H1 (cell line): ENCODE results near the gene SPATA13. TPM values are rescaled to one million over a fixed set of nuclear protein-coding genes. Genes with fewer than 3 reads are reported as not detected.

Experiments used
- CTCF ChIA-PET: fragments of 300-600 bp; sonication (Branson Sonifier 250); formaldehyde crosslinking; loops from one replicate; lab custom pipeline; 2021; ENCODE audit not compliant: partially characterized antibody; lab: Charles Lee
- POLR2A ChIA-PET: fragments of 300-600 bp; sonication (Branson Sonifier 250); formaldehyde crosslinking; loops from one replicate; lab custom pipeline; 2021; ENCODE audit warnings: inconsistent platforms; ENCODE audit not compliant: partially characterized antibody; lab: Charles Lee
- DNase-seq, 2 experiments: peaks; one replicate each; pipeline versions ENCODE4 v3.0.0 to v3.0.0-alpha.2; 2010 to 2022; ENCODE audit warnings: low spot score in 2 of 2, low read depth in 1 of 2, mixed read lengths in 1 of 2
- FAIRE-seq: peaks from 2 replicates; lab custom pipeline; 2011; peaks lifted over from hg19 to GRCh38; lab: Jason Lieb, UNC
- H2AFZ ChIP-seq: 2 replicates; pipeline ENCODE4 v1.8.1; 2012; ENCODE audit warnings: low read length, inconsistent platforms
- H2AK5ac ChIP-seq: 2 replicates; pipeline ENCODE4 v1.6.1; 2013; ENCODE audit warnings: low read depth, low read length
- H2BK120ac ChIP-seq: replicated peaks from 2 replicates; pipeline ENCODE3; 2013; ENCODE audit warnings: low read depth, low read length, inconsistent platforms
- H2BK12ac ChIP-seq: 2 replicates; pipeline ENCODE4 v1.6.1; 2013; ENCODE audit warnings: low read depth, low read length
- H2BK15ac ChIP-seq: 2 replicates; pipeline ENCODE4 v1.6.1; 2013; ENCODE audit warnings: low read length
- H2BK20ac ChIP-seq: 2 replicates; pipeline ENCODE4 v1.6.1; 2013; ENCODE audit warnings: low read length
- H2BK5ac ChIP-seq: 2 replicates; pipeline ENCODE4 v1.6.1; 2013; ENCODE audit warnings: low read depth, low read length
- H3K14ac ChIP-seq: 2 replicates; pipeline ENCODE4 v1.6.1; 2013; ENCODE audit warnings: inconsistent platforms; ENCODE audit not compliant: insufficient read length
- H3K18ac ChIP-seq: 2 replicates; pipeline ENCODE4 v1.6.1; 2013; ENCODE audit warnings: low read length; ENCODE audit errors: extremely low read depth
- H3K23ac ChIP-seq: 2 replicates; pipeline ENCODE4 v1.6.1; 2013; ENCODE audit warnings: inconsistent platforms; ENCODE audit not compliant: insufficient read length
- H3K23me2 ChIP-seq: 2 replicates; pipeline ENCODE4 v1.6.1; 2013; ENCODE audit warnings: low read depth, low read length
- H3K27ac ChIP-seq: 2 replicates; pipeline ENCODE4 v1.6.1; 2011; ENCODE audit warnings: low read depth, low read length, inconsistent platforms
- H3K27me3 ChIP-seq, 4 experiments: replicated peaks in 1 of 4; 1 replicate in 1 of 4; 2 replicates in 3 of 4; pipeline versions ENCODE4 v1.6.1 to v1.8.1; 2011 to 2013; ENCODE audit warnings: low read length in 3 of 4, mild to moderate bottlenecking in 3 of 4, inconsistent platforms in 2 of 4, mixed read lengths in 2 of 4, moderate library complexity in 1 of 4; ENCODE audit not compliant: control insufficient read depth in 3 of 4, insufficient read depth in 3 of 4; ENCODE audit errors: extremely low read depth in 1 of 4
- H3K36me3 ChIP-seq, 4 experiments: 2 replicates each; pipeline versions ENCODE4 v1.6.1 to v1.8.1; 2011 to 2013; ENCODE audit warnings: mild to moderate bottlenecking in 4 of 4, low read length in 3 of 4, moderate library complexity in 2 of 4, control low read depth in 1 of 4, inconsistent platforms in 1 of 4; ENCODE audit not compliant: insufficient read depth in 4 of 4, control insufficient read depth in 2 of 4
- H3K4ac ChIP-seq: replicated peaks from 2 replicates; pipeline ENCODE3; 2013; ENCODE audit warnings: low read length, low read depth, mixed read lengths, inconsistent platforms; ENCODE audit not compliant: insufficient read length
- H3K4me1 ChIP-seq, 4 experiments: replicated peaks in 1 of 4; 1 replicate in 1 of 4; 2 replicates in 3 of 4; pipeline versions ENCODE4 v1.6.1 to v1.8.1; 2011 to 2013; ENCODE audit warnings: low read length in 3 of 4, inconsistent platforms in 2 of 4, mixed read lengths in 1 of 4; ENCODE audit not compliant: insufficient read depth in 4 of 4, control insufficient read depth in 3 of 4
- H3K4me2 ChIP-seq, 2 experiments: 2 replicates each; pipeline versions ENCODE4 v1.6.1 to v1.8.1; 2011 to 2013; ENCODE audit warnings: low read depth in 2 of 2, low read length in 2 of 2, control low read depth in 1 of 2, inconsistent platforms in 1 of 2, mild to moderate bottlenecking in 1 of 2; ENCODE audit not compliant: insufficient read depth in 1 of 2
- H3K4me3 ChIP-seq, 4 experiments: fragments of 200-600, 300-600 bp in 1 of 4; sonication (generic), shearing (Covaris generic), sonication (Bioruptor Twin) in 1 of 4; 2 replicates each; pipeline versions ENCODE4 v1.5.1 to v1.8.1; 2011 to 2016; ENCODE audit warnings: low read length in 4 of 4, low read depth in 3 of 4, control low read depth in 2 of 4, inconsistent platforms in 2 of 4, mild to moderate bottlenecking in 2 of 4, mixed read lengths in 1 of 4, moderate library complexity in 1 of 4; ENCODE audit not compliant: insufficient read depth in 2 of 4; ENCODE audit errors: extremely low read depth in 1 of 4
- H3K56ac ChIP-seq: replicated peaks from 2 replicates; pipeline ENCODE3; 2013; ENCODE audit warnings: low read depth, mild to moderate bottlenecking, mixed read lengths, low read length, inconsistent platforms; ENCODE audit not compliant: insufficient read length
- H3K79me1 ChIP-seq: 2 replicates; pipeline ENCODE4 v1.6.1; 2013; ENCODE audit warnings: low read depth, low read length, control low read depth
- H3K79me2 ChIP-seq, 2 experiments: 2 replicates each; pipeline versions ENCODE4 v1.6.1 to v1.8.1; 2012 to 2013; ENCODE audit warnings: low read length in 2 of 2, mild to moderate bottlenecking in 2 of 2, inconsistent platforms in 1 of 2; ENCODE audit not compliant: insufficient read depth in 2 of 2, control insufficient read depth in 1 of 2
- H3K9ac ChIP-seq, 4 experiments: replicated peaks in 1 of 4; 1 replicate in 1 of 4; 2 replicates in 3 of 4; pipeline versions ENCODE4 v1.6.1 to v1.8.1; 2011 to 2013; ENCODE audit warnings: low read depth in 3 of 4, low read length in 3 of 4, control low read depth in 2 of 4, mild to moderate bottlenecking in 2 of 4, moderate library complexity in 2 of 4, inconsistent platforms in 1 of 4; ENCODE audit errors: extremely low read depth in 1 of 4
- H3K9me3 ChIP-seq, 2 experiments: 2 replicates each; pipeline versions ENCODE4 v1.6.1 to v1.8.1; 2012 to 2013; ENCODE audit warnings: mild to moderate bottlenecking in 2 of 2, moderate library complexity in 2 of 2, control low read depth in 1 of 2, inconsistent platforms in 1 of 2, low read depth in 1 of 2, low read length in 1 of 2, mixed read lengths in 1 of 2; ENCODE audit not compliant: insufficient read depth in 2 of 2
- H4K20me1 ChIP-seq, 2 experiments: replicated peaks in 1 of 2; 2 replicates each; pipeline versions ENCODE3 to v1.8.1; 2011 to 2013; ENCODE audit warnings: inconsistent platforms in 2 of 2, low read length in 2 of 2, mild to moderate bottlenecking in 1 of 2; ENCODE audit not compliant: insufficient read depth in 2 of 2, control insufficient read depth in 1 of 2
- H4K5ac ChIP-seq: 2 replicates; pipeline ENCODE4 v1.6.1; 2013; ENCODE audit warnings: low read length, low read depth, mixed read lengths, inconsistent platforms; ENCODE audit not compliant: insufficient read length
- H4K8ac ChIP-seq: 2 replicates; pipeline ENCODE4 v1.8.0; 2013; ENCODE audit warnings: mild to moderate bottlenecking, moderate library complexity, low read length, inconsistent platforms; ENCODE audit not compliant: insufficient read depth; ENCODE audit errors: extremely low read depth
- H4K91ac ChIP-seq: replicated peaks from 2 replicates; pipeline ENCODE3; 2013; ENCODE audit warnings: low read length, mixed read lengths, inconsistent platforms; ENCODE audit not compliant: insufficient read length
- POLR2AphosphoS5 ChIP-seq: IDR thresholded peaks from 2 replicates; pipeline ENCODE4 v1.6.1; 2011; ENCODE audit warnings: low read depth, low read length
- WGBS, 2 experiments: shearing (Covaris generic) in 1 of 2; methylation state at CpG; one replicate each; pipeline versions ENCODE4 v1.1.6 to v1.1.7; 2013 to 2015; ENCODE audit warnings: low lambda C conversion rate in 2 of 2, mixed read lengths in 2 of 2, inconsistent platforms in 1 of 2, low coverage in 1 of 2, missing lambda C conversion rate in 1 of 2; ENCODE audit not compliant: insufficient replicate concordance in 2 of 2, insufficient coverage in 1 of 2, insufficient read length in 1 of 2; ENCODE audit errors: extremely low coverage in 1 of 2, missing lambda C conversion rate in 1 of 2; 5-methylcytosine and 5-hydroxymethylcytosine counted together
- polyA plus RNA-seq, 7 experiments: library from polyadenylated mRNA; depleted of rRNA in 3 of 7; stranded (reverse) in 5 of 7; unstranded in 2 of 7; fragments of >200 nt in 5 of 7; fragments of 200-250 nt in 2 of 7; gene quantifications; 1 replicate in 5 of 7; 2 replicates in 1 of 7; 4 replicates in 1 of 7; pipeline versions ENCODE4 v1.2.1 to v1.2.3, GENCODE V29; 2011 to 2013; ENCODE audit warnings: missing spikeins in 2 of 7, mixed read lengths in 2 of 7
- total RNA-seq: library from RNA; stranded (reverse); fragmentation: NEBNext Ultra II Directional; extraction: Animal tissue kit (Norgen Biotek cat#: 25700); gene quantifications from 2 replicates; pipeline ENCODE4 v1.2.1, GENCODE V29; 2021

The SPATA13 gene
- total and polyA plus RNA-seq, 2 of the 8 experiments (the other 6 are each of a cell fraction or from before 2014, with no cell fraction given): 12.6 to 30.9 TPM

DNA sequence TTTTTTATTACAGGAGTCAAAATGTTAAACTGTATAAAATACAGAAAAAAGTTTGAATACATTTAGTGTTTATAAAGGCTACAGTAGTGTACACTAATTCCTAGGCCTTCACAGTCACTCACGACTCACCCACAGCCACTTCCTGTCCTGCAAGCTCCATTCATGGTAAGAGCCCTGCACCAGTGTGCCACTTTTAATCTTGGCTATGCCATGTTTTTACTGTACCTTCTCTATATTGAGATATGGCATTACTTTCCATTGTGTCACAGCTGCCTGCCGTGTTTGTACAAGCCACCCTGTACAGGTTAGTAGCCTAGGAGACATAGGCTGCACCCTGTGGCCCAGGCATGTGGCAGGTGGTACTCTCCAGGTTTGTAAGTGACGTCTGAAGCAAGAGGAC lies 180.9 kb downstream of the SPATA13 start:
- no peak overlapping the region for H3K4me3 ChIP-seq
- no peak overlapping the region for H2BK5ac ChIP-seq
- H3K14ac ChIP-seq: no peak overlapping the region
- POLR2A ChIA-PET: no interaction called here
- H3K79me1 ChIP-seq: no peaks in the 10 kb centered on the region
- H2BK15ac ChIP-seq: no peak overlapping the region
- H3K79me2 ChIP-seq: no peaks in the 10 kb centered on the region
- H3K23ac ChIP-seq: no peak overlapping the region
- no peak overlapping the region for H2BK120ac ChIP-seq
- H3K27me3 ChIP-seq: no peaks in the 10 kb centered on the region
- H4K5ac ChIP-seq: no peak overlapping the region
- H2BK20ac ChIP-seq: no peak overlapping the region
- no peak overlapping the region for H3K27ac ChIP-seq
- no peaks in the 10 kb centered on the region for H3K23me2 ChIP-seq
- H3K9me3 ChIP-seq: peaks cover 4 to 9% of the 10 kb centered on the region in 2 experiments; a peak in 2 of 4 replicates
- no peak overlapping the region for H2BK12ac ChIP-seq
- no peak overlapping the region for H2AK5ac ChIP-seq
- 87% methylated on average over 3 of the region's 3 CpGs; no CpG with 5 or more reads in 1 of the 2 experiments for WGBS, 2 experiments
- no peak overlapping the region for H2AFZ ChIP-seq
- no peak for TF ChIP-seq POLR2AphosphoS5
- no peak overlapping the region for H3K4me2 ChIP-seq
- no peaks in the 10 kb centered on the region for H4K20me1 ChIP-seq
- no peaks in the 10 kb centered on the region for H3K4me1 ChIP-seq
- H3K9ac ChIP-seq: no peak overlapping the region
- H3K18ac ChIP-seq: no peak overlapping the region
- no peak overlapping the region for H4K91ac ChIP-seq
- no peak for FAIRE-seq
- CTCF ChIA-PET: interaction anchor here (1.1 to 1.3 kb wide), 2 partner anchors 16 to 386 kb away, joined by 3 read pairs; no protein-coding TSS in a partner anchor
- DNase-seq: no peak
- no peak overlapping the region for H3K4ac ChIP-seq
- no peak overlapping the region for H3K56ac ChIP-seq
- H4K8ac ChIP-seq: no peak overlapping the region
- no peaks in the 10 kb centered on the region for H3K36me3 ChIP-seq
